Mesenchymal stem cell (in vitro differentiated cells and primary cell): Measurements from ENCODE around the gene RFNG.
A peak's percentile ranks its signal among the peaks of the same experiment; 100 is the strongest.

Experiments used
- DNase-seq: peaks from one replicate; pipeline ENCODE4 v3.0.0-alpha.2; 2013
- H2AFZ ChIP-seq: one replicate; pipeline ENCODE4 v1.6.1; 2013; ENCODE audit warnings: low read depth, mild to moderate bottlenecking, control low read depth, inconsistent platforms, low read length, moderate library complexity
- H2AK5ac ChIP-seq: 2 replicates; pipeline ENCODE4 v1.6.1; 2013; ENCODE audit warnings: low read length, moderate library complexity, mild to moderate bottlenecking, inconsistent platforms; ENCODE audit not compliant: severe bottlenecking
- H2BK120ac ChIP-seq: one replicate; pipeline ENCODE4 v1.6.1; 2013; ENCODE audit warnings: low read depth, mild to moderate bottlenecking, inconsistent platforms, low read length, moderate library complexity
- H2BK12ac ChIP-seq, 2 experiments: one replicate each; pipeline ENCODE4 v1.6.1; 2013; ENCODE audit warnings: inconsistent platforms in 2 of 2, low read length in 2 of 2, mild to moderate bottlenecking in 2 of 2, moderate library complexity in 2 of 2, control low read depth in 1 of 2
- H2BK15ac ChIP-seq: one replicate; pipeline ENCODE4 v1.6.1; 2013; ENCODE audit warnings: mild to moderate bottlenecking, low read depth, inconsistent platforms; ENCODE audit not compliant: poor library complexity, severe bottlenecking
- H2BK5ac ChIP-seq: 2 replicates; pipeline ENCODE4 v1.6.1; 2013; ENCODE audit warnings: low read depth, mild to moderate bottlenecking, low read length, control low read depth, inconsistent platforms; ENCODE audit not compliant: poor library complexity, severe bottlenecking
- H3K14ac ChIP-seq, 2 experiments: one replicate each; pipeline ENCODE4 v1.6.1; 2013; ENCODE audit warnings: inconsistent platforms in 2 of 2, low read length in 2 of 2, control low read depth in 1 of 2, mild to moderate bottlenecking in 1 of 2, moderate library complexity in 1 of 2
- H3K18ac ChIP-seq, 2 experiments: one replicate each; pipeline ENCODE4 v1.6.1; 2013; ENCODE audit warnings: inconsistent platforms in 2 of 2, low read length in 2 of 2, control low read depth in 1 of 2, low read depth in 1 of 2, mild to moderate bottlenecking in 1 of 2
- H3K23ac ChIP-seq, 2 experiments: one replicate each; pipeline ENCODE4 v1.6.1; 2013; ENCODE audit warnings: inconsistent platforms in 2 of 2, low read length in 2 of 2, mild to moderate bottlenecking in 2 of 2, moderate library complexity in 2 of 2, control low read depth in 1 of 2
- H3K27ac ChIP-seq: 2 replicates; pipeline ENCODE4 v1.5.1; 2013; ENCODE audit warnings: mild to moderate bottlenecking, moderate library complexity, low read length, control low read depth, inconsistent platforms; ENCODE audit not compliant: poor library complexity, severe bottlenecking
- H3K27me3 ChIP-seq, 2 experiments: 2 replicates each; pipeline versions ENCODE4 v1.6.1 to v1.7.0; 2013; ENCODE audit warnings: low read length in 2 of 2, mild to moderate bottlenecking in 2 of 2, moderate library complexity in 2 of 2, control low read depth in 1 of 2, inconsistent platforms in 1 of 2; ENCODE audit not compliant: control insufficient read depth in 1 of 2, insufficient read depth in 1 of 2
- H3K36me3 ChIP-seq, 2 experiments: 2 replicates each; pipeline versions ENCODE4 v1.6.1 to v1.7.0; 2013; ENCODE audit warnings: low read length in 2 of 2, control low read depth in 1 of 2, inconsistent platforms in 1 of 2, low read depth in 1 of 2, mild to moderate bottlenecking in 1 of 2; ENCODE audit not compliant: insufficient read depth in 2 of 2, control insufficient read depth in 1 of 2
- H3K4ac ChIP-seq, 2 experiments: one replicate each; pipeline ENCODE4 v1.6.1; 2013; ENCODE audit warnings: inconsistent platforms in 2 of 2, low read length in 2 of 2, mild to moderate bottlenecking in 2 of 2, moderate library complexity in 2 of 2, control low read depth in 1 of 2, low read depth in 1 of 2
- H3K4me1 ChIP-seq: 2 replicates; pipeline ENCODE4 v1.6.1; 2013; ENCODE audit warnings: low read depth, low read length, control low read depth; ENCODE audit not compliant: control insufficient read depth, insufficient read depth
- H3K4me2 ChIP-seq: 2 replicates; pipeline ENCODE4 v1.6.1; 2013; ENCODE audit warnings: low read length, mild to moderate bottlenecking, inconsistent platforms; ENCODE audit not compliant: poor library complexity, severe bottlenecking
- H3K4me3 ChIP-seq, 2 experiments: 2 replicates each; pipeline versions ENCODE4 v1.5.1 to v1.7.0; 2013; ENCODE audit warnings: low read length in 2 of 2, mild to moderate bottlenecking in 2 of 2, control low read depth in 1 of 2, low read depth in 1 of 2; ENCODE audit not compliant: insufficient read depth in 1 of 2
- H3K79me1 ChIP-seq: replicated peaks from 2 replicates; pipeline ENCODE4 v1.6.1; 2013; ENCODE audit warnings: mild to moderate bottlenecking, control low read depth, low read length, inconsistent platforms; ENCODE audit not compliant: poor library complexity, severe bottlenecking
- H3K9ac ChIP-seq: 2 replicates; pipeline ENCODE4 v1.7.0; 2013; ENCODE audit warnings: mild to moderate bottlenecking, low read length, moderate library complexity
- H3K9me3 ChIP-seq: 2 replicates; pipeline ENCODE4 v1.7.0; 2013; ENCODE audit warnings: mild to moderate bottlenecking, low read length; ENCODE audit not compliant: control insufficient read depth
- H4K8ac ChIP-seq: one replicate; pipeline ENCODE4 v1.6.1; 2013; ENCODE audit warnings: inconsistent platforms, mild to moderate bottlenecking, low read length, moderate library complexity
- H4K91ac ChIP-seq: one replicate; pipeline ENCODE4 v1.6.1; 2013; ENCODE audit warnings: mild to moderate bottlenecking, low read length, inconsistent platforms
- WGBS: methylation state at CpG from one replicate; pipeline ENCODE4 v1.1.7; 2013; ENCODE audit warnings: mixed read lengths; 5-methylcytosine and 5-hydroxymethylcytosine counted together

RFNG gene

DNA sequence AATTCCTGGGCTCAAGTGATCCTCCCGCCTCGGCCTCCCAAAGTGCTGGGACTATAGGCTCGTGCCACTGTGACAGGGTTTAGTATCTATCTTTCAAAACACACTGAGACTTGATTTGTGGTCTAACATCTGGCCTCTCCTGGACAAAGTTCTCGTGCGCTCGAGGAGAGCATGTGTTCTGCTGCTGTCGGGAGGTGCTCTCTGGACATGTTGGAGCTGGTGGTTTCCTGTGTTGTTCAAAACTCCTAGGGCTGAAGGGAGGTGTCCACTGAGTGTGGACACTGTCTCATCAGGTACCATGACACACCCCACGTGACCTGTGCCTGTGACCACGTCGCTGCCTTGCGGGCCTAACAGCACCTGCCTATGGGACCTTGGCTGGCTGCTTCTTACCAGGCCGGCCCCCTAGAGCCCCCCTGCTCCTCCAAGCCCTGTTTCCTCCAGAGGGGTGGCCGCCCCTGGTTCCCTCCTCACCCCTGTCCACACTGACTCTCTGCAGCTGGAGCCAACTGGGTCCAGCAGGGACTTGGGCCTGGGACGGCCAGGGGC is 5.6 kb downstream of the RFNG start:
- Histone ChIP-seq H2BK120ac (no peak overlapping the region), H3K4me3 (no peak overlapping the region), H3K79me1 (peaks cover 20% of the 10 kb centered on the region), H3K36me3 (peaks cover 36 to 50% of the 10 kb centered on the region in 2 experiments), H2AFZ (no peak overlapping the region), H3K27ac (no peak overlapping the region), H3K4ac (no peak overlapping the region), H2BK5ac (no peak overlapping the region), H3K18ac (no peak overlapping the region), H3K23ac (no peak overlapping the region), H3K27me3 (no peaks in the 10 kb centered on the region), H2BK12ac (no peak overlapping the region), H2AK5ac (no peak overlapping the region), H4K8ac (no peak overlapping the region), H3K9me3 (no peaks in the 10 kb centered on the region), H2BK15ac (no peak overlapping the region), H4K91ac (no peak overlapping the region), H3K14ac (no peak overlapping the region), H3K4me2 (no peak overlapping the region), H3K4me1 (peaks cover 21% of the 10 kb centered on the region), H3K9ac (no peak overlapping the region)
- no peak for DNase-seq
- WGBS, result 80% methylated on average over 14 of the region's 14 CpGs

DNA sequence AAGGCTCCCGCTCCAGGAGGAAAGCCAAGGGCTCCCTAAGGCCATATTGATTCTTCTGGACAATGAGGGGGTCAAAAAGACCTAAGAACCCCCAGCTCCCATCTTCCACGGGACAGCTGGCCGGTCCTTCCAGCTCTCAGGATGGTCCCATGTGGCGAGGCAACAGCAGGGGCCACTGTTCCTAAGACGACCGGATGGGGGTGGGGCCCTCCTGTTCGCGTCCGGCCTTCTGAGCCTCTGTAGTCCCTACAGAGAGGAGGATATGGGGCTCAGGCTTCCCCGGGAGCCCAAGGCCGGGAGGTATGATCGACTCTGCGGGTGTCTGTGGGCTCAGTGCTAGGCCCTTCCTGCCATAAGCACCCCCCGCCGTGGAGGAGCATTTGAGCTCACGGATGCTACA is 8.1 kb downstream of the RFNG start:
- Histone ChIP-seq H3K79me1 (peaks cover under 1% of the 10 kb centered on the region), H3K9me3 (no peaks in the 10 kb centered on the region), H3K4ac (no peak overlapping the region), H3K23ac (no peak overlapping the region), H3K4me1 (peaks cover 7% of the 10 kb centered on the region), H2BK5ac (no peak overlapping the region), H4K91ac (no peak overlapping the region), H3K27ac (no peak overlapping the region), H3K14ac (no peak overlapping the region), H3K4me3 (no peak overlapping the region), H3K4me2 (no peak overlapping the region), H2BK15ac (no peak overlapping the region), H2AK5ac (no peak overlapping the region), H2BK120ac (no peak overlapping the region), H2BK12ac (no peak overlapping the region), H3K18ac (no peak overlapping the region), H2AFZ (no peak overlapping the region), H4K8ac (no peak overlapping the region), H3K9ac (no peak overlapping the region), H3K27me3 (no peaks in the 10 kb centered on the region), H3K36me3 (peaks cover 20 to 26% of the 10 kb centered on the region in 2 experiments)
- 83% methylated on average over 16 of the region's 16 CpGs for WGBS
- DNase-seq, result no peak

DNA sequence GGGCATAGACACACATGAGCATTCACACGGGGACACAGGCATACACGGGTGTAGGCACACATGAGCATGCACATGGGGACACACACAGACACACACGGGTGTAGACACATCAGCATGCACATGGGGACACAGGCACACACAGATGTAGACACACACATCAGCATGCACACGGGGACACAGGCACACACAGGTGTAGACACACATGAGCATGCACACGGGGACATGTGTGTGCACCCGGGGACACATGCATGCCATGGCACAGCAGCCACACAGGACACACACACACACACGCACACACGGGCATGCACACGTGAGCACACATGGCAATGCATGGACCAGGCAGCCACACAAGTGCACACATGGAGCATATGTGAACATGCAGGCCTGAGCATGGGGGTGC is 9.0 kb downstream of the RFNG start:
- Histone ChIP-seq H3K9me3 (no peaks in the 10 kb centered on the region), H2BK5ac (no peak overlapping the region), H2BK15ac (no peak overlapping the region), H3K27ac (no peak overlapping the region), H4K91ac (peak overlapping the region; percentile 0), H3K14ac (peak overlapping the region in 1 of 2 experiments; percentile 12), H3K9ac (no peak overlapping the region), H2BK12ac (no peak overlapping the region), H3K18ac (no peak overlapping the region), H4K8ac (no peak overlapping the region), H3K4ac (no peak overlapping the region), H3K4me2 (no peak overlapping the region), H3K36me3 (peaks cover 12 to 18% of the 10 kb centered on the region in 2 experiments), H2BK120ac (no peak overlapping the region), H3K79me1 (no peaks in the 10 kb centered on the region), H3K4me1 (peaks cover 7% of the 10 kb centered on the region), H3K23ac (no peak overlapping the region), H3K27me3 (no peaks in the 10 kb centered on the region), H2AFZ (no peak overlapping the region), H3K4me3 (no peak overlapping the region), H2AK5ac (no peak overlapping the region)
- 89% methylated on average over 9 of the region's 9 CpGs for WGBS
- DNase-seq, result no peak

DNA sequence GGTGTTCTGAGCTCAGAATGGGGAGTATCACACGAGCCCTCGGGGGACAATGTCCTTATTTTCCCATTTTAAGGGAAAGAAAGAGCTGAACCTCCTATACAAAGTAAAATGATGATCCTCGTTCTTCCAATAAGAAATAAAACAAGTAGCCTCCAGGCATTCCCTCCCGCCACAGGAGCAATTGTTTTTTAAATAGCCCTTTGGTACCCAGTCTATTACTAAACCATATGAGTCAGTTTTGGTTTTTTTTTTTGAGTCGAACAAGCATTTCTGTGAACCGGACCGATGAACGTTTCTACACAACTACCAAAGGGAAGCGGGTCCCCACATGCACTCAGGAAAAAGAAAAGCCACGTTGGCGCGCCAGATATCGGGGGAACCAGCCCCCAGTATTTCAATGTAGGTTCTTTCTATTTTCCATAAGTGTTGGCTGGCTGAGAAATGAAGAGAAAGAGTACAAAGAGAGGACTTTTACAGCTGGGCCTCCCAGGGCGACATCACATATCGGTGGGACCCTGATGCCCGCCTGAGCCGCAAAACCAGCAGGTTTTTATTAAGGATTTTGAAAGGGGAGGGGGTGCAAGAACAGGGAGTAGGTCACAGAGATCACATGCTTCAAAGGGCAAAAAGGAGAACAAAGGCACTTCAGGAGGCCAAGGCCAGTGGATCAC is 10.3 kb downstream of the RFNG start:
- Histone ChIP-seq H3K4ac (no peak overlapping the region), H3K4me2 (no peak overlapping the region), H2BK120ac (no peak overlapping the region), H3K79me1 (peaks cover 3% of the 10 kb centered on the region), H3K18ac (no peak overlapping the region), H3K9me3 (no peaks in the 10 kb centered on the region), H3K27ac (no peak overlapping the region), H3K9ac (no peak overlapping the region), H3K27me3 (no peaks in the 10 kb centered on the region), H3K23ac (no peak overlapping the region), H3K4me3 (no peak overlapping the region), H2BK15ac (no peak overlapping the region), H3K36me3 (peaks cover 0 to 4% of the 10 kb centered on the region in 2 experiments), H2AK5ac (no peak overlapping the region), H2BK5ac (no peak overlapping the region), H4K91ac (no peak overlapping the region), H2BK12ac (no peak overlapping the region), H3K4me1 (peaks cover 9% of the 10 kb centered on the region), H3K14ac (no peak overlapping the region), H4K8ac (no peak overlapping the region), H2AFZ (no peak overlapping the region)
- DNase-seq, result no peak
- WGBS, result 88% methylated on average over 17 of the region's 17 CpGs
